H1 (cell line): ENCODE measurements around the gene ST6GALNAC2.

Experiments used
- JUN ChIP-seq: IDR thresholded peaks from 2 replicates; pipeline ENCODE4 v1.6.1; 2011; ENCODE audit warnings: low read depth, mild to moderate bottlenecking, improper control_type of control experiment, low read length
- JUND ChIP-seq: IDR thresholded peaks from 2 replicates; pipeline ENCODE4 v1.6.1; 2011; ENCODE audit warnings: mild to moderate bottlenecking, improper control_type of control experiment, low read length
- KDM1A ChIP-seq: fragments of 200-600, 300-600 bp; sonication (generic); IDR thresholded peaks from 2 replicates; pipeline ENCODE4 v1.7.1; 2016; ENCODE audit warnings: mild to moderate bottlenecking, low read length, borderline replicate concordance
- RAD21 ChIP-seq, 2 experiments: IDR thresholded peaks in 1 of 2; conservative IDR thresholded peaks in 1 of 2; 2 replicates each; pipeline ENCODE4 v1.6.1; 2011; ENCODE audit warnings: low read depth in 2 of 2, low read length in 2 of 2, improper control_type of control experiment in 1 of 2, inconsistent platforms in 1 of 2, mild to moderate bottlenecking in 1 of 2, moderate library complexity in 1 of 2
- RFX5 ChIP-seq: IDR thresholded peaks from 2 replicates; pipeline ENCODE4 v1.6.1; 2011; ENCODE audit warnings: low read depth, low read length, improper control_type of control experiment, borderline replicate concordance
- TF ChIP-seq, protein P1 (sequence below), 3 experiments: IDR thresholded peaks; 1 replicate in 2 of 3; 2 replicates in 1 of 3; pipeline versions ENCODE4 v1.5.1 to v1.6.1; 2011; ENCODE audit warnings: low read length in 3 of 3, mild to moderate bottlenecking in 3 of 3, inconsistent platforms in 2 of 3, low read depth in 1 of 3, moderate library complexity in 1 of 3; ENCODE audit not compliant: insufficient read depth in 1 of 3; ENCODE audit errors: control extremely low read depth in 1 of 3

GRCh38 chr17:76574166-76574565 is 11.5 kb downstream of the ST6GALNAC2 start:
- TF ChIP-seq RAD21 (IDR thresholded peaks at IDR 0.05 in 1 of 2, conservative IDR thresholded peaks at IDR 0.05 in 1 of 2; ENCODE audit: low read depth in 2 of 2, low read length in 2 of 2) = no peak
- TF ChIP-seq, protein P1, sequence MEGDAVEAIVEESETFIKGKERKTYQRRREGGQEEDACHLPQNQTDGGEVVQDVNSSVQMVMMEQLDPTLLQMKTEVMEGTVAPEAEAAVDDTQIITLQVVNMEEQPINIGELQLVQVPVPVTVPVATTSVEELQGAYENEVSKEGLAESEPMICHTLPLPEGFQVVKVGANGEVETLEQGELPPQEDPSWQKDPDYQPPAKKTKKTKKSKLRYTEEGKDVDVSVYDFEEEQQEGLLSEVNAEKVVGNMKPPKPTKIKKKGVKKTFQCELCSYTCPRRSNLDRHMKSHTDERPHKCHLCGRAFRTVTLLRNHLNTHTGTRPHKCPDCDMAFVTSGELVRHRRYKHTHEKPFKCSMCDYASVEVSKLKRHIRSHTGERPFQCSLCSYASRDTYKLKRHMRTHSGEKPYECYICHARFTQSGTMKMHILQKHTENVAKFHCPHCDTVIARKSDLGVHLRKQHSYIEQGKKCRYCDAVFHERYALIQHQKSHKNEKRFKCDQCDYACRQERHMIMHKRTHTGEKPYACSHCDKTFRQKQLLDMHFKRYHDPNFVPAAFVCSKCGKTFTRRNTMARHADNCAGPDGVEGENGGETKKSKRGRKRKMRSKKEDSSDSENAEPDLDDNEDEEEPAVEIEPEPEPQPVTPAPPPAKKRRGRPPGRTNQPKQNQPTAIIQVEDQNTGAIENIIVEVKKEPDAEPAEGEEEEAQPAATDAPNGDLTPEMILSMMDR (IDR thresholded peaks at IDR 0.05; ENCODE audit: control extremely low read depth in 1 of 3, insufficient read depth in 1 of 3, low read depth in 1 of 3, low read length in 3 of 3) = no peak
- no peak for TF ChIP-seq JUND
- no peak for TF ChIP-seq KDM1A
- no peak for TF ChIP-seq JUN
- no peak for TF ChIP-seq RFX5
